Measurements from ENCODE around the gene SETD2. TPM values are rescaled to one million over a fixed set of nuclear protein-coding genes. Genes with fewer than 3 reads are reported as not detected.

SETD2 gene, protein sequence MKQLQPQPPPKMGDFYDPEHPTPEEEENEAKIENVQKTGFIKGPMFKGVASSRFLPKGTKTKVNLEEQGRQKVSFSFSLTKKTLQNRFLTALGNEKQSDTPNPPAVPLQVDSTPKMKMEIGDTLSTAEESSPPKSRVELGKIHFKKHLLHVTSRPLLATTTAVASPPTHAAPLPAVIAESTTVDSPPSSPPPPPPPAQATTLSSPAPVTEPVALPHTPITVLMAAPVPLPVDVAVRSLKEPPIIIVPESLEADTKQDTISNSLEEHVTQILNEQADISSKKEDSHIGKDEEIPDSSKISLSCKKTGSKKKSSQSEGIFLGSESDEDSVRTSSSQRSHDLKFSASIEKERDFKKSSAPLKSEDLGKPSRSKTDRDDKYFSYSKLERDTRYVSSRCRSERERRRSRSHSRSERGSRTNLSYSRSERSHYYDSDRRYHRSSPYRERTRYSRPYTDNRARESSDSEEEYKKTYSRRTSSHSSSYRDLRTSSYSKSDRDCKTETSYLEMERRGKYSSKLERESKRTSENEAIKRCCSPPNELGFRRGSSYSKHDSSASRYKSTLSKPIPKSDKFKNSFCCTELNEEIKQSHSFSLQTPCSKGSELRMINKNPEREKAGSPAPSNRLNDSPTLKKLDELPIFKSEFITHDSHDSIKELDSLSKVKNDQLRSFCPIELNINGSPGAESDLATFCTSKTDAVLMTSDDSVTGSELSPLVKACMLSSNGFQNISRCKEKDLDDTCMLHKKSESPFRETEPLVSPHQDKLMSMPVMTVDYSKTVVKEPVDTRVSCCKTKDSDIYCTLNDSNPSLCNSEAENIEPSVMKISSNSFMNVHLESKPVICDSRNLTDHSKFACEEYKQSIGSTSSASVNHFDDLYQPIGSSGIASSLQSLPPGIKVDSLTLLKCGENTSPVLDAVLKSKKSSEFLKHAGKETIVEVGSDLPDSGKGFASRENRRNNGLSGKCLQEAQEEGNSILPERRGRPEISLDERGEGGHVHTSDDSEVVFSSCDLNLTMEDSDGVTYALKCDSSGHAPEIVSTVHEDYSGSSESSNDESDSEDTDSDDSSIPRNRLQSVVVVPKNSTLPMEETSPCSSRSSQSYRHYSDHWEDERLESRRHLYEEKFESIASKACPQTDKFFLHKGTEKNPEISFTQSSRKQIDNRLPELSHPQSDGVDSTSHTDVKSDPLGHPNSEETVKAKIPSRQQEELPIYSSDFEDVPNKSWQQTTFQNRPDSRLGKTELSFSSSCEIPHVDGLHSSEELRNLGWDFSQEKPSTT (N-terminal part only)
- total RNA-seq: 45.4 and 51.4 TPM in 2 replicates

DNA sequence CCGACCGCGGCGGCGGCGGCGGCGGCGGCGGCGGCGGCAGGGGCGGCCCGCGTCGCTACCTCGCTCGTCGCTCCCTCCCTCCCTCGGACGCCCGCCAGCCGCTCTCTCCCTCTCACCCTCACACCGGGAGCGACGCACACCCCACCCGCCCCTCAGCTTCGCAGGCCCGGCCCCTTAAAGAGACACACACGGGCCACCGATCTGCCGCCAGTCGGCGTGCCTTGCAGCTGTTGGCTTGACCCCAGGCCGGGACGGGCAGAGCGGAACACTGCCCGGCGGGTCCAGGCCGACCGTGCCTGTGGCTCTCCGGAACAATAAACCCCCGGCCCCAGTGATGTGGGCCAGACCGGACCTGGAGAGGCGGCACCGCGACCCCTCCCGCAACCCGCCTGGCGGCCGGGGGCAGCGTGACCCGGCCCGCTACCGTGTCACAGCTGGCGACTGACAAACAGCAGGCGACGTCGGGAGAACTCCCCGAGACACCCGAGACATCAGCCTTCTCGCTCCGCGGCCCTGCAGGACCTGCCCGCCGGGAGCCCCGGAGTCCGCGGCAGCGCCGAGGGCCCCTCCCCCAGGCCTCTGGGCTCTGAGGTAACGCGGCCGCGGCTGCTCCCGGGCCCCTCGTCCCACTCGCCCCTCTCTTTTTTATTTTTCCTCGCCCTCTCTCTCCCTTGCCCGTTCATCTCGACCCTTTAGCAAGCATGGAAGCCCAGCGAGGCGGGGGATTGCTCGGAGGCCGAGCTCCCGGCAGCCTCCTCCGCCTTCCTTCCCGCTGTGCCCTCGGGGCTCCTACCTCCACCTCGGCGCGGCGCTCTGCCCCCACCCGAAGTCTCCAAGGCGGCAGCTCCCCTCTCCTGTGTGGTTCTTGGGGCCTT is at the start of gene SETD2:
Gene SETD2, minus strand, starts transcription at position 107 of the 875 bp plus-strand sequence. CDS start 189 bp downstream, outside the sequence.

DNA sequence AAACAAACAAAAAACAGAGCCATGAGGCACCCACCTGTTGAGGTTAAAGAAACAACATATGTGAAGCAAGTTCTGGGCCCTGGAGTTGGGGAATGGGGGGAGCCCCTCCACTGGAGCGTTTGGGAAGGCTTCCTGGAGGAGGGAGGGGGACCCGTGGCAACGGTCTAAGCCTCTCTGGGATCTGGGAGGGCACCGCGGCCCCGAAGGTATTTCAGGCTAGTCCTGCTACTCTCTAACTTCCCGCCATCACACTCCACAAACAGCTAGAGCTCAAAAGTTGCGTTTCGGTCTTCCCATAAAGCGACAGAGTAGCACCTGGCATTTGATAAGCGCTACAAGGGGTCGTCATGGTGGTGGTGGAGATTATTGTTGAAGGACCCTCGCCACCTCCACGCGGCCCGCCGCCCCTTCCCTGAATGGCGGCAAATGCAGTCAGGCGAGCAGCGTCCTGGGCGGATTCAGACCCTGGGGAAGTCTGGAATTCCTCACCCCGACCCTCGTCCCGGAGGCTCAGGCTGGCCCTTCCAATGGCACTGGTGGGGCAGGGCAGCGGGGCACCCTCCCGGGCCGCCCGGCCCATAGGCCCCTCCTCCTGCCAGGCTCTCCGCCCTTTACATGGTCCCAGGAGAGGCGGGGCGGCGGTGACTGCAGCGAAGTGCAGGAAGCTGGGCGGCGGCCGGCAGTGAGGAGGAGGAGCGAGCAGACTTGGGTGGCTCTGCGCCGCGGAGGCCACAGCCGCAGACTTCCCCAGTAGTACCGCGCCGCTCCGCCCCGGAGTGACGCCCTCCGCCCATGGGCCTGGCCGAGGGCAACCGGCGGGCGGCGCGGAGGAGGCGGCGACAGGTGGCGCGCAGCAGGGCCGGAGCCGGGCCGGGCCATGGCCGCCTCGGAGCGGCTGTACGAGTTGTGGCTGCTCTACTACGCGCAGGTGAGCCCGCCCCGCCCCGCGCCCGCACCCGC is 184.6 kb downstream of the SETD2 start, which contains the start of gene NBEAL2:
Gene NBEAL2, plus strand, starts transcription at position 682 of the 960 bp plus-strand sequence. Its CDS starts 196 bp downstream, at position 878.

DNA sequence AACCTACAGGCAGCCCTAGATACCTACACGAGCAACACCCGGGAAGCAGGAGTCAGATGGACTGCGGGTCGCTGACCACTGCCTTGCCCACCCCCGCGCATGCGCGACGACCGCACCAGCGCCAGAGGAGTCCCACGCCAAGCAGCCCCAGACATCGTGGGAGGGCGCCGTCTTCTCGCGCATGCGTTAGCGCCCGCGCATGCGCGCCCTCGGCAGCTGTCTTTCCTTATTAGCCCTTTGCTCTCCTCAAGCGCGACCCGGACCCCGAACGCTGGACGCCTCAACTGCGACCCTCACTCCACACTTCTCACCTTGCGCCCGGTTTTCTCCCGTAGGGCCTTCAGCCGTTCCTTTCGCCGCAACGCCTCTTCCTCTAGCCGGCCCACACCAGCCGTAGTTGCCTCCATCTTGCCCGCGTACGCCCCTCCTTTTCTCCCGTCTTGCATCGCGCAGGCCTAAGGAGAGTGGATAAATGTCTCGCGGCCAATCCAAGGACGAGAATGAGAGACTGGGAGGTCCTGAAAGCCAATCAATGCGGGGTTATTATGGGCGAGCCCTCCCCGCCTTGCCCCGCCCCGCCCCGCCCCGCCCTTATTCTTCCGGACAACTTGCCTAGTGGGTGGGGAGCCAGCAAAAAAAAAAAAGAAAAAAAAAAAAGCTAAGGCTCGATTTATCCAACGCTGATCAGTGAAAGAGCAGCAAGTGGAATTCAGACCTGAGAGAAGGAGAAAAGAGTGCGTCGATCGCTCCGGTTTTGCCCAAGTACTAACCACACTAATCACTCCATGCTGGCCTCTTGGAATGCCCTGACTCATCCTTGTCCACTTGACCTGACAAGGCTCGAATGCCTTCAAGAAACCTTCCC is 187.4 kb downstream of the SETD2 start, which contains the start of gene CCDC12:
Gene CCDC12, minus strand, starts transcription at position 420 of the 865 bp plus-strand sequence. Its CDS starts 13 bp downstream, at position 407.

Small RNA genes within 50 kb of the gene (small RNA-seq; reads per million reads assigned to genes)
- not detected for gene MRPL57P3

Other genes with a start within 250 kb of the SETD2 start
- gene CCDC12, start 187.4 kb downstream of the SETD2 start, total RNA-seq: 32.1 and 41.6 TPM in 2 replicates
- gene NBEAL2, start 184.4 kb downstream of the SETD2 start, total RNA-seq: 30.6 and 36.7 TPM in 2 replicates
- gene KIF9, start 118.7 kb upstream of the SETD2 start, total RNA-seq: 1.7 and 4.7 TPM in 2 replicates
- gene KLHL18, start 118.8 kb upstream of the SETD2 start, total RNA-seq: 20.8 and 33.3 TPM in 2 replicates
- gene PTPN23, start 216.9 kb upstream of the SETD2 start, total RNA-seq: 21.2 and 43.9 TPM in 2 replicates

All from placental epithelial cell (primary cell).